HFFc6 (cell line): ENCODE results near the gene ADH5. TPM values are rescaled to one million over a fixed set of nuclear protein-coding genes. Genes with fewer than 3 reads are reported as not detected.

Experiments
- total RNA-seq, 6 experiments: library from RNA; stranded (reverse); fragmentation: NEBNext Ultra II Directional; extraction: Animal tissue kit (Norgen Biotek cat#: 25700); gene quantifications; 2 replicates in 1 of 6; 3 replicates in 5 of 6; pipeline ENCODE4 v1.2.3, GENCODE V29; 2021

The ADH5 gene
- total RNA-seq, 6 experiments from 2014 or later: 193 to 211 (median 205) TPM

Other genes with a start within 250 kb of the ADH5 start
- gene EIF4E, start 159.7 kb downstream of the ADH5 start, total RNA-seq: 100 to 1,000 TPM; 117 to 147 (median 127) TPM
- 10 to 100 TPM; 49.0 to 61.4 (median 56.1) TPM for gene METAP1, start 93.1 kb downstream of the ADH5 start, total RNA-seq
- not detected for gene ADH4, start 55.5 kb upstream of the ADH5 start, total RNA-seq
- not detected for gene ADH6, start 130.5 kb upstream of the ADH5 start, total RNA-seq
- not detected for gene ADH1A, start 202.2 kb upstream of the ADH5 start, total RNA-seq
- not detected for gene ADH1B, start 232.6 kb upstream of the ADH5 start, total RNA-seq